ENCODE data around the gene WWC2.

WWC2 gene

GRCh38 chr4:183360161-183360919, 261.3 kb downstream of the WWC2 start:
- H3K4me3 ChIP-seq (ENCODE audit: insufficient read depth, low read length, poor library complexity, severe bottlenecking) = no peak overlapping the region
- no peak overlapping the region for H3K27ac ChIP-seq (ENCODE audit: low read depth, low read length)
- TF ChIP-seq CTCF (IDR thresholded peaks at IDR 0.05; ENCODE audit: insufficient read depth, low read length, poor library complexity, severe bottlenecking) = no peak
- TF ChIP-seq EZH2phosphoT487 (conservative IDR thresholded peaks at IDR 0.05; ENCODE audit: low read length) = no peak
- no peaks in the 10 kb centered on the region for H3K79me2 ChIP-seq (ENCODE audit: insufficient read depth, low read length)
- no peak overlapping the region for H2AFZ ChIP-seq (ENCODE audit: low read depth, low read length, severe bottlenecking)
- H3F3A ChIP-seq (ENCODE audit: insufficient read depth) = no peaks in the 10 kb centered on the region
- H3K36me3 ChIP-seq (ENCODE audit: low read length) = no peaks in the 10 kb centered on the region
- no peak overlapping the region for H3K9ac ChIP-seq (ENCODE audit: low read length)
- no peak overlapping the region for H3K4me2 ChIP-seq (ENCODE audit: low read depth, low read length, poor library complexity, severe bottlenecking)
- H3K9me3 ChIP-seq (ENCODE audit: insufficient read depth, low read length) = no peaks in the 10 kb centered on the region
- H3K27me3 ChIP-seq (ENCODE audit: low read length) = no peaks in the 10 kb centered on the region
- no peaks in the 10 kb centered on the region for H4K20me1 ChIP-seq (ENCODE audit: low read depth, low read length)
- H3K9me2 ChIP-seq (replicated peaks; ENCODE audit: insufficient read depth, low read length) = no peaks in the 10 kb centered on the region

GRCh38 chr4:183362036-183362435, 263.0 kb downstream of the WWC2 start:
- no peaks in the 10 kb centered on the region for H3K36me3 ChIP-seq (ENCODE audit: low read length)
- no peaks in the 10 kb centered on the region for H3K9me2 ChIP-seq (replicated peaks; ENCODE audit: insufficient read depth, low read length)
- TF ChIP-seq EZH2phosphoT487 (conservative IDR thresholded peaks at IDR 0.05; ENCODE audit: low read length) (no peak), CTCF (IDR thresholded peaks at IDR 0.05; ENCODE audit: insufficient read depth, low read length, poor library complexity, severe bottlenecking) (no peak)
- no peaks in the 10 kb centered on the region for H4K20me1 ChIP-seq (ENCODE audit: low read depth, low read length)
- no peak overlapping the region for H3K9ac ChIP-seq (ENCODE audit: low read length)
- H3K27me3 ChIP-seq (ENCODE audit: low read length) = no peaks in the 10 kb centered on the region
- no peaks in the 10 kb centered on the region for H3K9me3 ChIP-seq (ENCODE audit: insufficient read depth, low read length)
- no peak overlapping the region for H3K27ac ChIP-seq (ENCODE audit: low read depth, low read length)
- H2AFZ ChIP-seq (ENCODE audit: low read depth, low read length, severe bottlenecking) = no peak overlapping the region
- no peaks in the 10 kb centered on the region for H3K79me2 ChIP-seq (ENCODE audit: insufficient read depth, low read length)
- H3K4me3 ChIP-seq (ENCODE audit: insufficient read depth, low read length, poor library complexity, severe bottlenecking) = no peak overlapping the region
- no peak overlapping the region for H3K4me2 ChIP-seq (ENCODE audit: low read depth, low read length, poor library complexity, severe bottlenecking)
- H3F3A ChIP-seq (ENCODE audit: insufficient read depth) = no peaks in the 10 kb centered on the region

GRCh38 chr4:183362916-183363542, 264.0 kb downstream of the WWC2 start:
- no peaks in the 10 kb centered on the region for H4K20me1 ChIP-seq (ENCODE audit: low read depth, low read length)

More at GRCh38 chr4:183362916-183363542, 264.0 kb downstream of the WWC2 start:
- no peaks in the 10 kb centered on the region for H3K36me3 ChIP-seq (ENCODE audit: low read length)
- no peaks in the 10 kb centered on the region for H3K79me2 ChIP-seq (ENCODE audit: insufficient read depth, low read length)
- TF ChIP-seq CTCF (IDR thresholded peaks at IDR 0.05; ENCODE audit: insufficient read depth, low read length, poor library complexity, severe bottlenecking) (no peak), EZH2phosphoT487 (conservative IDR thresholded peaks at IDR 0.05; ENCODE audit: low read length) (no peak)
- no peaks in the 10 kb centered on the region for H3K9me3 ChIP-seq (ENCODE audit: insufficient read depth, low read length)
- no peaks in the 10 kb centered on the region for H3K27me3 ChIP-seq (ENCODE audit: low read length)
- H3K4me3 ChIP-seq (ENCODE audit: insufficient read depth, low read length, poor library complexity, severe bottlenecking) = no peak overlapping the region
- H3K4me2 ChIP-seq (ENCODE audit: low read depth, low read length, poor library complexity, severe bottlenecking) = no peak overlapping the region
- H3F3A ChIP-seq (ENCODE audit: insufficient read depth) = no peaks in the 10 kb centered on the region
- no peak overlapping the region for H3K9ac ChIP-seq (ENCODE audit: low read length)
- no peak overlapping the region for H3K27ac ChIP-seq (ENCODE audit: low read depth, low read length)
- no peak overlapping the region for H2AFZ ChIP-seq (ENCODE audit: low read depth, low read length, severe bottlenecking)
- no peaks in the 10 kb centered on the region for H3K9me2 ChIP-seq (replicated peaks; ENCODE audit: insufficient read depth, low read length)
